PC-9 (cell line): ENCODE results near the gene UBALD2. TPM values are rescaled to one million over a fixed set of nuclear protein-coding genes. Genes with fewer than 3 reads are reported as not detected.
"Not testable (repeated sequence)": the region's sequence is repeated elsewhere in the genome, so short reads cannot be mapped to it uniquely, and the experiment has no call there.

Experiments
- BruUV-seq: library from RNA; stranded (reverse); fragments of 400-500 nt; replicated peaks from 2 replicates; lab custom pipeline; 2021; lab: Mats Ljungman, UMichigan
- CTCF ChIA-PET: fragments of 300-600 bp; sonication (Branson Sonifier 250); formaldehyde crosslinking; loops from one replicate; lab custom pipeline; 2022; ENCODE audit warnings: antibody characterized with exemption; lab: Charles Lee
- POLR2A ChIA-PET: fragments of 300-600 bp; sonication (Branson Sonifier 250); formaldehyde crosslinking; loops from one replicate; lab custom pipeline; 2022; ENCODE audit warnings: antibody characterized with exemption; ENCODE audit not compliant: unreplicated experiment; lab: Charles Lee
- DNase-seq, 2 experiments: peaks; one replicate each; pipeline versions ENCODE4 v3.0.0 to v3.0.0-alpha.2; 2015 to 2022; ENCODE audit warnings: mixed read lengths in 1 of 2
- H2AFZ ChIP-seq: fragments of 200-600 bp; sonication (generic); 2 replicates; pipeline ENCODE4 v1.8.1; 2017; ENCODE audit warnings: antibody characterized with exemption
- H3F3A ChIP-seq: fragments of 200-600 bp; sonication (generic); 2 replicates; pipeline ENCODE4 v1.8.1; 2017; ENCODE audit warnings: antibody characterized with exemption, mild to moderate bottlenecking, low read depth; ENCODE audit not compliant: insufficient read depth
- H3K27ac ChIP-seq: fragments of 200-600 bp; sonication (generic); 2 replicates; pipeline ENCODE4 v1.6.1; 2016; ENCODE audit warnings: mixed run types
- H3K27me3 ChIP-seq: fragments of 200-600 bp; sonication (generic); 2 replicates; pipeline ENCODE4 v1.6.1; 2016; ENCODE audit warnings: low read depth, mixed run types; ENCODE audit not compliant: insufficient read depth
- H3K36me3 ChIP-seq: fragments of 200-600 bp; sonication (generic); 2 replicates; pipeline ENCODE4 v1.6.1; 2016; ENCODE audit warnings: low read depth, mixed run types
- H3K4me1 ChIP-seq: fragments of 200-600 bp; sonication (generic); replicated peaks from 2 replicates; pipeline ENCODE4 v1.6.1; 2016; ENCODE audit warnings: mixed run types; ENCODE audit not compliant: insufficient read depth
- H3K4me2 ChIP-seq: fragments of 200-600 bp; sonication (generic); 2 replicates; pipeline ENCODE4 v1.6.1; 2017; ENCODE audit warnings: mixed run types
- H3K4me3 ChIP-seq: fragments of 200-600 bp; sonication (generic); 2 replicates; pipeline ENCODE4 v1.6.1; 2016; ENCODE audit warnings: mixed run types
- H3K79me2 ChIP-seq: fragments of 200-600 bp; sonication (generic); 2 replicates; pipeline ENCODE4 v1.6.1; 2017; ENCODE audit warnings: low read depth, mixed run types
- H3K9me2 ChIP-seq: fragments of 200-600 bp; sonication (generic); 2 replicates; pipeline ENCODE4 v1.8.1; 2017; ENCODE audit warnings: mild to moderate bottlenecking; ENCODE audit not compliant: insufficient read depth
- H3K9me3 ChIP-seq: fragments of 200-600 bp; sonication (generic); 2 replicates; pipeline ENCODE4 v1.8.1; 2016; ENCODE audit warnings: low read depth; ENCODE audit not compliant: insufficient read depth
- H4K20me1 ChIP-seq: fragments of 200-600 bp; sonication (generic); 2 replicates; pipeline ENCODE4 v1.8.1; 2017; ENCODE audit not compliant: insufficient read depth
- CTCF ChIP-seq: fragments of 200-600 bp; sonication (generic); conservative IDR thresholded peaks from 2 replicates; pipeline ENCODE4 v1.6.1; 2017; ENCODE audit warnings: mixed run types, antibody characterized with exemption, mild to moderate bottlenecking, moderate library complexity
- EZH2 ChIP-seq: fragments of 200-600 bp; sonication (generic); IDR thresholded peaks from 2 replicates; pipeline ENCODE4 v1.8.0; 2017; ENCODE audit warnings: antibody characterized with exemption, low read depth
- intact Hi-C: fragments of 100-400 bp; cut with micrococcal nuclease; formaldehyde crosslinking; loops from one replicate; pipeline ENCODE4 v1.10.0; 2022; ENCODE audit not compliant: unreplicated experiment
- total RNA-seq: library from RNA; stranded (reverse); gene quantifications from 2 replicates; pipeline ENCODE4 v1.2.3, GENCODE V29; 2021

Gene UBALD2
- total RNA-seq, 1 experiment from 2014 or later, result 134 TPM

- no peak for DNase-seq
- no peak for TF ChIP-seq CTCF
- TF ChIP-seq EZH2, result no peak
- no peaks in the 10 kb centered on the region for H3K36me3 ChIP-seq
- no TSS peak for BruUV-seq
- no peaks in the 10 kb centered on the region for H3K27me3 ChIP-seq
- H3K9me2 ChIP-seq, result no peaks in the 10 kb centered on the region
- peak overlapping the region; percentile 91 for H3K4me2 ChIP-seq
- intact Hi-C loops, result no loop called here
- H2AFZ ChIP-seq, result no peak overlapping the region
- peaks cover 25% of the 10 kb centered on the region for H3F3A ChIP-seq
- H3K79me2 ChIP-seq, result peaks cover 42% of the 10 kb centered on the region
- peaks cover 5% of the 10 kb centered on the region; the same call in 1 of the 2 replicates for H4K20me1 ChIP-seq
- peak overlapping the region; percentile 77 for H3K4me3 ChIP-seq
- H3K27ac ChIP-seq, result no peak overlapping the region
- CTCF ChIA-PET, result no interaction called here
- H3K9me3 ChIP-seq, result no peaks in the 10 kb centered on the region
- POLR2A ChIA-PET, result interaction anchor here (0.6 to 0.8 kb wide), 3 partner anchors 33 to 193 kb away, joined by 3 to 8 read pairs (median 3); no protein-coding TSS in a partner anchor
- H3K4me1 ChIP-seq, result peaks cover 56% of the 10 kb centered on the region
These were observed 586 bp downstream of the UBALD2 start for GRCh38 chr17:76265624-76266243.

- Histone ChIP-seq H3K9me2 (no peaks in the 10 kb centered on the region), H3K36me3 (no peaks in the 10 kb centered on the region), H4K20me1 (peaks cover 5% of the 10 kb centered on the region; the same call in 1 of the 2 replicates), H3K9me3 (no peaks in the 10 kb centered on the region), H3K79me2 (peaks cover 42% of the 10 kb centered on the region), H3F3A (peaks cover 25% of the 10 kb centered on the region), H3K4me1 (peaks cover 49% of the 10 kb centered on the region), H3K27me3 (no peaks in the 10 kb centered on the region), H3K27ac (0 out of 2 replicates have a peak overlapping the region, but pooled peaks have one; percentile 1), H3K4me3 (peak overlapping the region; percentile 77), H3K4me2 (peak overlapping the region; percentile 91), H2AFZ (no peak overlapping the region)
- CTCF ChIA-PET, result interaction anchor here (0.7 kb wide), 1 partner anchor 125 kb away, joined by 9 read pairs; the partner anchor contains the start of gene FOXJ1
- intact Hi-C loops, result no loop called here
- DNase-seq, result no peak
- TF ChIP-seq CTCF, result no peak
- no peak for TF ChIP-seq EZH2
- POLR2A ChIA-PET, result interaction anchor here (0.6 kb wide), 1 partner anchor 69 kb away, joined by 3 read pairs; no protein-coding TSS in a partner anchor
- BruUV-seq, result TSS peak; percentile 49
These were observed 1.2 kb downstream of the UBALD2 start for GRCh38 chr17:76266244-76266938.

- no TSS peak for BruUV-seq
- Histone ChIP-seq H3F3A (peaks cover 23% of the 10 kb centered on the region), H3K36me3 (no peaks in the 10 kb centered on the region), H3K9me3 (no peaks in the 10 kb centered on the region), H3K27me3 (no peaks in the 10 kb centered on the region), H3K79me2 (peaks cover 42% of the 10 kb centered on the region), H4K20me1 (peaks cover 5% of the 10 kb centered on the region; the same call in 1 of the 2 replicates), H3K27ac (0 out of 2 replicates have a peak overlapping the region, but pooled peaks have one; percentile 1), H3K4me1 (peaks cover 42% of the 10 kb centered on the region), H3K9me2 (no peaks in the 10 kb centered on the region), H3K4me3 (peak overlapping the region; percentile 77; the same call in 1 of the 2 replicates), H2AFZ (no peak overlapping the region), H3K4me2 (peak overlapping the region; percentile 91)
- ChIA-PET POLR2A (interaction anchor here (0.6 kb wide), 3 partner anchors 70 to 325 kb away, joined by 3 to 12 read pairs (median 3); no protein-coding TSS in a partner anchor), CTCF (interaction anchor here (0.7 kb wide), 1 partner anchor 126 kb away, joined by 9 read pairs; the partner anchor contains the start of gene FOXJ1)
- TF ChIP-seq CTCF, result no peak
- TF ChIP-seq EZH2, result no peak
- intact Hi-C loops, result no loop called here
- DNase-seq, result no peak
These were observed 2.0 kb downstream of the UBALD2 start for GRCh38 chr17:76267051-76267576.

- BruUV-seq, H3K9me2 ChIP-seq, H3K27ac ChIP-seq, H3K27me3 ChIP-seq, H3K4me3 ChIP-seq, H3K36me3 ChIP-seq, DNase-seq, H2AFZ ChIP-seq, H3K9me3 ChIP-seq, H4K20me1 ChIP-seq, CTCF ChIA-PET, intact Hi-C loops: not testable (repeated sequence)
- Histone ChIP-seq H3K4me2 (peak overlapping the region; percentile 91), H3F3A (peaks cover 22% of the 10 kb centered on the region), H3K4me1 (peaks cover 37% of the 10 kb centered on the region), H3K79me2 (peaks cover 42% of the 10 kb centered on the region)
- POLR2A ChIA-PET, result interaction anchor here (0.6 kb wide), 2 partner anchors 135 to 325 kb away, joined by 3 to 12 read pairs; no protein-coding TSS in a partner anchor
These were observed 2.4 kb downstream of the UBALD2 start for GRCh38 chr17:76267581-76268001.
